ENCODE measurements around the gene TMEM59. TPM values are rescaled to one million over a fixed set of nuclear protein-coding genes. Genes with fewer than 3 reads are reported as not detected.

TMEM59 gene
- total RNA-seq, 1 donor from 2014 or later: 225 TPM

DNA sequence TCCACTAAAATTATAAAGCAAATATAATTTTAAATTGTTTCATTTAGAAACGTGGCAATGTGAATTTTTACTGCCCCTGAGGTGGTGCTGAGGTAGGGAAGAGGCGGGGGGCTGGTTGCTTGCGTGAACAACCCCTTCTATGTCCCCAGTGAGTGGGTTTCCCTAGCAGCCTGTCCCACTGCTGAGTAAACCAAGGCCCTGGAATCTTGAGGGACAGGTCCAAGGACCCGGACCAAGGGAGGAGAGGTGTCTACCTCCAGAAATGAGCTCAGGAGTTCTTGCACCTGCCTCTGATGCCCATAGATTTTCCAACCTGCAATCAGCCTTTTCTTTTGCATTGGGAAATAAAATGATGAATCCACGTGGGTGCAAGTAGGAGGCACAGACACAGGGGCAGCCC is 34.4 kb downstream of the TMEM59 start:
- Mint-ChIP-seq H3K36me3 (no peaks in the 10 kb centered on the region), H3K27me3 (ENCODE audit: low read depth) (peaks cover 6% of the 10 kb centered on the region), H3K4me1 (peaks cover 7% of the 10 kb centered on the region), H3K4me3 (no peak overlapping the region), H3K27ac (no peak overlapping the region), H3K9me3 (no peaks in the 10 kb centered on the region)
- DNase-seq (ENCODE audit: low spot score in 2 of 2, unreplicated experiment in 2 of 2): no peak
- TF ChIP-seq, protein P1, sequence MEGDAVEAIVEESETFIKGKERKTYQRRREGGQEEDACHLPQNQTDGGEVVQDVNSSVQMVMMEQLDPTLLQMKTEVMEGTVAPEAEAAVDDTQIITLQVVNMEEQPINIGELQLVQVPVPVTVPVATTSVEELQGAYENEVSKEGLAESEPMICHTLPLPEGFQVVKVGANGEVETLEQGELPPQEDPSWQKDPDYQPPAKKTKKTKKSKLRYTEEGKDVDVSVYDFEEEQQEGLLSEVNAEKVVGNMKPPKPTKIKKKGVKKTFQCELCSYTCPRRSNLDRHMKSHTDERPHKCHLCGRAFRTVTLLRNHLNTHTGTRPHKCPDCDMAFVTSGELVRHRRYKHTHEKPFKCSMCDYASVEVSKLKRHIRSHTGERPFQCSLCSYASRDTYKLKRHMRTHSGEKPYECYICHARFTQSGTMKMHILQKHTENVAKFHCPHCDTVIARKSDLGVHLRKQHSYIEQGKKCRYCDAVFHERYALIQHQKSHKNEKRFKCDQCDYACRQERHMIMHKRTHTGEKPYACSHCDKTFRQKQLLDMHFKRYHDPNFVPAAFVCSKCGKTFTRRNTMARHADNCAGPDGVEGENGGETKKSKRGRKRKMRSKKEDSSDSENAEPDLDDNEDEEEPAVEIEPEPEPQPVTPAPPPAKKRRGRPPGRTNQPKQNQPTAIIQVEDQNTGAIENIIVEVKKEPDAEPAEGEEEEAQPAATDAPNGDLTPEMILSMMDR (IDR thresholded peaks at IDR 0.05; ENCODE audit: unreplicated experiment): no peak

DNA sequence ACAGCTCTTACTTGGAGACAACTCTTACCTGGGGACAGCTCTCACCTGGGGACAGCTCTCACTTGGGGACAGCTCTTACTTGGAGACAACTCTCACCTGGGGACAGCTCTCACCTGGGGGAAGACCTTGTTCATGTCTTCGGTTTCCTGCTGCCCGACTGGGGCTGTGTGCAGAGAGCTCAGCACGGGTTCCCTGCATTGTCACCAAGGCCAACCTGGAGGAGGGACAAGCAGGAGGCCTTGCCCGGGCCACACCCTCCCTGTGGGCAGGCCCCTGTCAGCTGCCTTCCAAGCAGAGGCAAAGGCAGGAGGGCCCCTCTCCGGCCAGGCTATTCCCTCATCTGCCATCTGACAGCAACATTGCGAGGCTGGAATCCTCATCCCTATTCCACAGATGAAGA is 35.0 kb downstream of the TMEM59 start, which contains the start of gene LDLRAD1:
LDLRAD1 (minus strand) TSS at position 208 of the 400 bp plus-strand sequence; CDS start at position 134, 74 bp downstream.
- Mint-ChIP-seq H3K9me3 (no peaks in the 10 kb centered on the region), H3K27me3 (ENCODE audit: low read depth) (peaks cover 6% of the 10 kb centered on the region), H3K4me1 (peaks cover 9% of the 10 kb centered on the region), H3K36me3 (no peaks in the 10 kb centered on the region), H3K4me3 (no peak within 1 kb of the TSS), H3K27ac (no peak within 1 kb of the TSS)
- DNase-seq (ENCODE audit: low spot score in 2 of 2, unreplicated experiment in 2 of 2): no peak
- TF ChIP-seq, protein P1 (IDR thresholded peaks at IDR 0.05; ENCODE audit: unreplicated experiment): no peak

DNA sequence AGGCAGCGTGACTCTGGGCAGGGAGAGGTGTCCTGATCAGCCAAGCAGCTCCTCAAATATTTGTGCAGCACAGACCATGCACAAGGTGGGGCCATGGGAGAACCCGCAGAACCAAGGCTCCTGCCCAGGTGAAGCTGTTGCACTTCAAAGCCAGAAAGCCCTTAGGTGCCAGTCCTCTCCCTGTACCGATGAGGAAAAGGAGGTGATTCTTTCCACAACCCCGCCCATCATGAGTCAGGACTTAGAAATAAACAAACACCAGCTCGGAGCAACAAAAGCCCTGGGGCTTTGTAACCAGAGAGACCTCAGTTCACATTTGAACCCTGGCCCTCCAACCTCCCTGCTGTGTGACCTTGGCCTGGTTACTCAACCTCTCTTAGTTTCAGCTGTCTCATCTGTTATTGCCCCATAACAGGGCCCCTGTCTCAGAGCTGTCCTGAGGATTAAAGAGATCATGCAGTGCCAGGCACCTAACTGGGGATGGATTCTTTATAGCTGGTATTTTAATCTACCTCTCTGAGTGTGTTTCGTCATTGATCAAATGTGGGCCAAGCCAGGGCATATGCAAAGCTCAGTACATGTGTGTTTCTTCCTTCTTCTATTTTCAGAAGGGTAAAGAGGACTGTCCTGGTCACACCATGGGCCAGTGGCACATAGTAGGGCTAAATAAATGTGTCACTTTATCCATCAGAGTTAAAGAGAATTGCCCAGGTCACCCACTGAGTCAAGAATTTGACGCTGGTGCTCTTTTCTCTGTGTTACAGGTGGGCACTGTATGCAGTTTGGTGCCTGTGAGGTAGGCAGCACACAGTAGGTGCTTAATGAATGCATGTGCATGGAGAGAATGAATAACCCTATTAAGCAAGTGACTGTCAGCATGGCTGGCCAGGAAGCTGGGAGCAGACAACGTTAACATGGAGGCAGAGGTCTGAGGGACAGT is 36.4 kb downstream of the TMEM59 start:
- Mint-ChIP-seq H3K4me1 (peaks cover 9% of the 10 kb centered on the region), H3K9me3 (no peaks in the 10 kb centered on the region), H3K27me3 (ENCODE audit: low read depth) (peaks cover 9% of the 10 kb centered on the region), H3K4me3 (no peak overlapping the region), H3K36me3 (no peaks in the 10 kb centered on the region), H3K27ac (no peak overlapping the region)
- no peak for DNase-seq (ENCODE audit: low spot score in 2 of 2, unreplicated experiment in 2 of 2)
- TF ChIP-seq, protein P1 (IDR thresholded peaks at IDR 0.05; ENCODE audit: unreplicated experiment): no peak

DNA sequence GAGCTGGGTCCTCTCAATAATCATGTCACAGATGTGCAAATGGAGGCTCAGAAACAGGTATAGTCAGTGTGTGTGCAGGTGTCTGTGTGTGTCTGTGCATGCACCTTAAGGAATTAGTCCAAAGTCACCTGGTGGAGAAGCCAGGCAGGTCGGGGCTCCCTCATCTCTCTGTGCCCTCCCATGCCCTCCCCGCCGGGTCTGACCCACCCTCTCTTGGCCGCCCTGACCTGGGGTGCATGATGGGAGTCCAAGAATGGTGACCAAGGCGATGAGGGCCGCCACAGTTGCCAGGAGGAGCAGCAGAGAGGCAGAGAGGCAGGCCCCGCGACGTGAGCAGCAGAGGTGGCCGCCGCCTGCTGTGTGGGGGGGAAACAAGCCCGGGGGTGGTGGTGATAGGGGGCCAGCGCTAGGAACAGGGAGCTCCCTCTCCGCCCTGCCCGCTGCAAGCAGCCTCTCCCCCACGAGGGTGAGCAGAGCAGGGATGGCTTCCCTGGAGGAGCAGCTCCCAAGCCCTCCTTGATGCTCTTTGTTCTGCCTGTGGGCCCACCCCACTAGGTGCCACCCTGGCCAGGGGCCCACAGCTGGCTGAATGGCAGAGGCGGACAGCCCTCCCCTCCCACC is 38.9 kb downstream of the TMEM59 start:
- no peak for DNase-seq (ENCODE audit: low spot score in 2 of 2, unreplicated experiment in 2 of 2)
- H3K36me3 Mint-ChIP-seq: no peaks in the 10 kb centered on the region
- H3K4me3 Mint-ChIP-seq: no peak overlapping the region

DNA sequence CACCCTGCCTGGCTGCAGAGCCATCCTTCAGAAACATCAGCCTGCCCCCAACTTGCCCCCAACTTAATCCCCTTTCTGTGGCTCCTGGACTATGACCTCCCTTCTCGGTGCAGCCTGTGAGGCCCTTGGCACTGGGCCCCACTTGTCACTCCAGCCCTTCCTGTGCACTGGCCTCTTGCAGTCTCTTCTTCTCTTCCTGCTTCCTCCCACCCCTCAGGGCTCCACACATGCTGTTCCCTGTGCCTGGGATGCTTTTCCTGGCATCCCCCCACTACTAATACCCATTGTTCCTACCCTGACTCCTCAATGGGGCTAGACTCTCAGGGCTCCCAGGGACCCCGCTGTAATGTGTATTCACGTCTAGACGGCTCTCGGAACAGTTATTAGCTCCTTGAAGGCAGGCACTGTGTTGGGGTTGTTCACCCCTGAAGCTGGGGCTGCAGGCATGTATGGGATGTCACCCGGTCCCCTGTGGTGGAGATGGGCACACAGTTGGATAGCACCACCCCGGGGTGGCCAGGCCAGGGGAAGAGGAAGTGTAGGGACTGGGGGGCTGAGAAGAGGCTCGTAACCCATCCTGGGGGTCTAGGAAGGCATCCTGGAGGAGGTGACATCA is 39.5 kb downstream of the TMEM59 start:
- H3K27ac Mint-ChIP-seq: no peak overlapping the region
- DNase-seq (ENCODE audit: low spot score in 2 of 2, unreplicated experiment in 2 of 2): no peak
- H3K4me3 Mint-ChIP-seq: no peak overlapping the region
- peaks cover 11% of the 10 kb centered on the region for H3K27me3 Mint-ChIP-seq (ENCODE audit: low read depth)
- H3K36me3 Mint-ChIP-seq: no peaks in the 10 kb centered on the region
- TF ChIP-seq, protein P1 (IDR thresholded peaks at IDR 0.05; ENCODE audit: unreplicated experiment): no peak
- H3K9me3 Mint-ChIP-seq: no peaks in the 10 kb centered on the region
- H3K4me1 Mint-ChIP-seq: peaks cover 9% of the 10 kb centered on the region

More for the DNA sequence above, 38.9 kb downstream of the TMEM59 start:
- Mint-ChIP-seq H3K4me1 (peaks cover 9% of the 10 kb centered on the region), H3K27ac (no peak overlapping the region), H3K9me3 (no peaks in the 10 kb centered on the region), H3K27me3 (ENCODE audit: low read depth) (peaks cover 14% of the 10 kb centered on the region)
- TF ChIP-seq, protein P1 (IDR thresholded peaks at IDR 0.05; ENCODE audit: unreplicated experiment): no peak
